Measurements from ENCODE around the gene VAC14.

DNA sequence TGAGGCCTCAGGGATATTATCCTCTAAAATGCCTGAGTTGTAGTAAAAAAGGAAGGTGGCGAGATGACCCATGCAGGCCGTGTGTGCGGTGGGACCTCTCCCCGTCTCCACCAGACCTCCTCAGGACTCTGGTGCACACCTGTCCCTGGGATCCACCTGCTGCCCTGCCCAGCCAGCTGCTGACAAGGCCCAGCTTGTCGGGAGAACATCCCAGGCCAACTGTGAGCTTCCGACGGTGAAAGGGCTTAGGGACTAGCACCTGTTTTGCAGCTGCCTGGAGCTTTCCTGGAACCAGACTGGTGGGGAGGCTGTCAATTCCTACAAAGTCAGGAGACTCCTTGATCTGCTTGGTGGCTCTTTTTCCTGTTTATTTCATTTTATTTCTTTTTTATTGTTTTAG is 143.0 kb downstream of the VAC14 start:
- TF ChIP-seq, protein P1, sequence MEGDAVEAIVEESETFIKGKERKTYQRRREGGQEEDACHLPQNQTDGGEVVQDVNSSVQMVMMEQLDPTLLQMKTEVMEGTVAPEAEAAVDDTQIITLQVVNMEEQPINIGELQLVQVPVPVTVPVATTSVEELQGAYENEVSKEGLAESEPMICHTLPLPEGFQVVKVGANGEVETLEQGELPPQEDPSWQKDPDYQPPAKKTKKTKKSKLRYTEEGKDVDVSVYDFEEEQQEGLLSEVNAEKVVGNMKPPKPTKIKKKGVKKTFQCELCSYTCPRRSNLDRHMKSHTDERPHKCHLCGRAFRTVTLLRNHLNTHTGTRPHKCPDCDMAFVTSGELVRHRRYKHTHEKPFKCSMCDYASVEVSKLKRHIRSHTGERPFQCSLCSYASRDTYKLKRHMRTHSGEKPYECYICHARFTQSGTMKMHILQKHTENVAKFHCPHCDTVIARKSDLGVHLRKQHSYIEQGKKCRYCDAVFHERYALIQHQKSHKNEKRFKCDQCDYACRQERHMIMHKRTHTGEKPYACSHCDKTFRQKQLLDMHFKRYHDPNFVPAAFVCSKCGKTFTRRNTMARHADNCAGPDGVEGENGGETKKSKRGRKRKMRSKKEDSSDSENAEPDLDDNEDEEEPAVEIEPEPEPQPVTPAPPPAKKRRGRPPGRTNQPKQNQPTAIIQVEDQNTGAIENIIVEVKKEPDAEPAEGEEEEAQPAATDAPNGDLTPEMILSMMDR (IDR thresholded peaks at IDR 0.05) = no peak
- no peak for TF ChIP-seq POLR2A (IDR thresholded peaks at IDR 0.05)

Measured in lower leg skin (tissue), 3 donors.